GM10266 (cell line): ENCODE results near the gene SOX1.

ENCODE experiments used
- DNase-seq: peaks from one replicate; pipeline ENCODE4 v3.0.0; 2012; ENCODE audit errors: extremely low spot score
- TF ChIP-seq, protein P1 (sequence below): IDR thresholded peaks from 2 replicates; pipeline ENCODE4 v1.5.1; 2012; ENCODE audit warnings: mild to moderate bottlenecking, low read depth; ENCODE audit not compliant: control insufficient read depth, insufficient read depth; ENCODE audit errors: missing control alignments

The SOX1 gene

GRCh38 chr13:112062571-112063570 is 4.1 kb upstream of the SOX1 start:
- DNase-seq = no peak
- TF ChIP-seq, protein P1, sequence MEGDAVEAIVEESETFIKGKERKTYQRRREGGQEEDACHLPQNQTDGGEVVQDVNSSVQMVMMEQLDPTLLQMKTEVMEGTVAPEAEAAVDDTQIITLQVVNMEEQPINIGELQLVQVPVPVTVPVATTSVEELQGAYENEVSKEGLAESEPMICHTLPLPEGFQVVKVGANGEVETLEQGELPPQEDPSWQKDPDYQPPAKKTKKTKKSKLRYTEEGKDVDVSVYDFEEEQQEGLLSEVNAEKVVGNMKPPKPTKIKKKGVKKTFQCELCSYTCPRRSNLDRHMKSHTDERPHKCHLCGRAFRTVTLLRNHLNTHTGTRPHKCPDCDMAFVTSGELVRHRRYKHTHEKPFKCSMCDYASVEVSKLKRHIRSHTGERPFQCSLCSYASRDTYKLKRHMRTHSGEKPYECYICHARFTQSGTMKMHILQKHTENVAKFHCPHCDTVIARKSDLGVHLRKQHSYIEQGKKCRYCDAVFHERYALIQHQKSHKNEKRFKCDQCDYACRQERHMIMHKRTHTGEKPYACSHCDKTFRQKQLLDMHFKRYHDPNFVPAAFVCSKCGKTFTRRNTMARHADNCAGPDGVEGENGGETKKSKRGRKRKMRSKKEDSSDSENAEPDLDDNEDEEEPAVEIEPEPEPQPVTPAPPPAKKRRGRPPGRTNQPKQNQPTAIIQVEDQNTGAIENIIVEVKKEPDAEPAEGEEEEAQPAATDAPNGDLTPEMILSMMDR = no peak

DNA sequence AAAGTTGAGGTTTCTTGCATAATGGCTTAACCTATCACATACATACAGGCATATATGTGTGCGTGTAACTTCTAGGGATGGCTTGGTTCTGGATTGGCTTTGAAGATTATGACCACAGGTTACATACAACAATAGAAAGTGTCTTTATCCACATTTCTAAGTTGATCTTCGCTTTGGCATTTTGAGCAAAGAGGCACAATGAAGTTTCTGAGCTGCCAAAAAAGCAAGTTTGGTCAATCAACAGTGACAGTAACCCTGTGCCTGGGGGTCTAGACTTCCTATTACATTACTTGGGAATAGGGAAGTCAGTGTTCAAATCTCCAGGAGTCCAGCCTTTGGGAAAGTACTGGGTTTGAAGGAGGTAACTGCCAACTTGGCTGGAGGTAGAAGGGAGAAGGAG is 3.1 kb upstream of the SOX1 start:
- no peak for DNase-seq
- TF ChIP-seq, protein P1 = no peak

DNA sequence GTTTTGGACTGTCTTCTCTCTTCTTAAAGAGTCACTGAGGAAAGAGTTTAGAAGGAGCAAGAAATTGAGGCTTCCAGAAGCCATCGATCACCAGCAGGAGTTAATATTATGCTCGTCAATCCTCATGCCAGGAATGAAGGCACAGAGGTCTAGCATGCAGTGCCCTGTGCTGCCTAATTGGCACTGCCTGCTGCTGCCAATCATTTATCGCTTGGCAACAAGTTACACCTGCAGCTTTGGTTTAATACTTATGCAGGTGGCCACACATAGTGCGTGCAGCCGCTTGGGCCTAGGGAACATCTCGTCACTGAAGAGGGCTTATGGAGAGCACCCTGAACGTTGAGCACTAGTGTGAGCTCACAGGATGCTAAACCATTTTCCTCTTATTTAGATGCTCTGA is 2.7 kb upstream of the SOX1 start:
- no peak for DNase-seq
- TF ChIP-seq, protein P1 = no peak

DNA sequence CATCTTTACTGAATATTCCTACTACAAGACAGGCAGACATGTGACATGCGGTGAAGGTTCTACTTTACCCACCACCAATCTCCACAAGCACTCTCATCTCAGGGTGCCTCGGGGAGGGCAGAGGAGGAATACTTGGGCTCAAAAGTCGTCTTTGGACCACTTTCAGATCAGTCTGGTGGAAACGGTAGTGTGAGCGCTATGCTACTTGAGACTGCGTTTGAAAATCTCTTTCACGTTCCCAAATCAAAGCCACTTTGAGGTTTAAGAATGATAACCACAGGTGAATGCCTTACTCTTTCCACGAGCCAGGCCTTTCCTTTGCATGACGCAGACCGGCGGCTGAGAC is 1.5 kb upstream of the SOX1 start:
- TF ChIP-seq, protein P1 = no peak
- no peak for DNase-seq

- TF ChIP-seq, protein P1 = no peak
- DNase-seq = peak; percentile 43
Observed at GRCh38 chr13:112065867-112066623, 904 bp upstream of the SOX1 start.

DNA sequence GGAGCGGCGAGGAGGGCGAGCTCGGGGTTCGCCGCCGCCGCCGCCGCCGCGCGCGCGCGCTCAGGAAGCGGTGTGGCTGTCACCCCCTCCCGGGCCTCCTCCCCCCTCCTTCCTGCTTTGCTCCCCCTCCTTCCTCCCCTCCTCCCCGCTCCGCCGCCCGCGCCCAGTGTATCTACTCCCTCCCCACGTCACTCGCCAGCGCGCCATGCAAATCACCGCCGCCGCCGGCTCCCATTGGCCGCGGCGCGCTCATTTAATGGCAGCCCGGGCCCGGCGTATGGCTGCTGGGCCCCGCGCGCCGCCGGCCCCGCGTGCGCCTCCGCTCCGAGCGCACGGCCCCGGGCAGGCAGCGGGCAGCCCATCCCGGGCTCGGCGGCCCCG is 335 bp upstream of the SOX1 start:
- no peak for DNase-seq
- TF ChIP-seq, protein P1 = no peak
